Activated T-helper 17 cell treated with anti-CD3 and anti-CD28 coated beads, Interleukin-2, amount 50 U/mL, for 72 hours (primary cell): ENCODE measurements around the gene URAD. TPM values are rescaled to one million over a fixed set of nuclear protein-coding genes. Genes with fewer than 3 reads are reported as not detected.

ENCODE experiments used
- ATAC-seq: fragments of 150-1000 bp; cut with Tn5 transposase; replicated peaks from 2 replicates; pipeline ENCODE4 v1.10.0; 2021; ENCODE audit warnings: mild to moderate bottlenecking, moderate library complexity
- H3K27ac Mint-ChIP-seq: one replicate; pipeline ENCODE4 v1.8.0; 2022; ENCODE audit warnings: mixed read lengths
- H3K27me3 Mint-ChIP-seq: one replicate; pipeline ENCODE4 v1.8.0; 2022; ENCODE audit warnings: mixed read lengths
- H3K36me3 Mint-ChIP-seq: one replicate; pipeline ENCODE4 v1.8.0; 2022; ENCODE audit warnings: low read depth, mild to moderate bottlenecking, mixed read lengths
- H3K4me1 Mint-ChIP-seq: one replicate; pipeline ENCODE4 v1.8.0; 2022; ENCODE audit warnings: mixed read lengths
- H3K4me3 Mint-ChIP-seq: one replicate; pipeline ENCODE4 v1.8.0; 2022; ENCODE audit warnings: mild to moderate bottlenecking, mixed read lengths
- H3K9me3 Mint-ChIP-seq: one replicate; pipeline ENCODE4 v1.8.0; 2022; ENCODE audit warnings: mixed read lengths
- total RNA-seq, 2 donors: library from RNA; stranded (reverse); gene quantifications; one replicate each; pipeline ENCODE4 v1.2.3, GENCODE V29; 2022

The URAD gene
- total RNA-seq, 2 donors from 2014 or later, result not detected

DNA sequence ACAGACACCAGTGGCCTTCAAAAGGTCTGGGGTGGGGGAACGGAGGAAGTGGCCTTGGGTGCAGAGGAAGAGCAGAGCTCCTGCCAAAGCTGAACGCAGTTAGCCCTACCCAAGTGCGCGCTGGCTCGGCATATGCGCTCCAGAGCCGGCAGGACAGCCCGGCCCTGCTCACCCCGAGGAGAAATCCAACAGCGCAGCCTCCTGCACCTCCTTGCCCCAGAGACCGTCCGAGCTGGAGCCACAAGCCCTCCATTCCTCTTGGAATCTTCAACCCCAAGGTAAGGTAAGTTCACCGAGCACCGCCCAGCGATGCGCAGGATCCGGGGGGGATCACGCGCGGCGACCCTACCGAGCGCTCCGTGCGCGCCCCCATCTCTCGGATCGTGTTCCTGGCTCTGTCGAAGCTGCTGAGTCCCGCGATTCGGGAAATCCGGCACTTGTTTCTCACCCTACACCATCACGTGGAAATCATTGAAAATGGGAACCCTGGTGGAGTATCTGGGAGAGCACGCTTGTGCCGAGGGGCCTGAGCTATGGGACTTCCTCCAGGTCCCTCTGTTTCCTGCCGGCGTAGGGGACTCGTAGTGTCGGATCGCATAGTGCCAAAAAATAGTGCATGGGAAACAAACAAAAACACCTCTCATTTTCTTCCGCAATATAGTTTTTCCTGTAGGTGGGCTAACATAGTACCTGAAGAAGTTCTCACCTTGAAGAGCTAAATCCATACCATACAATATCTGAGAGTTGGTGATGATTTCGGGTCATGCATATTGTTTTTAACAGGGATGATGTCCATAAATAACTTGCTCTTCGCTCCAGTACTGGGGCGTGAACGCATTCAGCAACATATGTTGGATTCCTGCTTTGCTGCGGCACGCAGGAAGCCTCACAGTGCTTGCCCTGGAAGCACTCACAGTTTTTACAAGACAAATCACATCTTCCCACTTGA lies 59.4 kb downstream of the URAD start:
- ATAC-seq, result no peak
- no peak overlapping the region for H3K27ac Mint-ChIP-seq
- no peaks in the 10 kb centered on the region for H3K9me3 Mint-ChIP-seq
- H3K27me3 Mint-ChIP-seq, result peaks cover 73% of the 10 kb centered on the region
- H3K4me3 Mint-ChIP-seq, result no peak overlapping the region
- no peaks in the 10 kb centered on the region for H3K4me1 Mint-ChIP-seq
- H3K36me3 Mint-ChIP-seq, result no peaks in the 10 kb centered on the region

DNA sequence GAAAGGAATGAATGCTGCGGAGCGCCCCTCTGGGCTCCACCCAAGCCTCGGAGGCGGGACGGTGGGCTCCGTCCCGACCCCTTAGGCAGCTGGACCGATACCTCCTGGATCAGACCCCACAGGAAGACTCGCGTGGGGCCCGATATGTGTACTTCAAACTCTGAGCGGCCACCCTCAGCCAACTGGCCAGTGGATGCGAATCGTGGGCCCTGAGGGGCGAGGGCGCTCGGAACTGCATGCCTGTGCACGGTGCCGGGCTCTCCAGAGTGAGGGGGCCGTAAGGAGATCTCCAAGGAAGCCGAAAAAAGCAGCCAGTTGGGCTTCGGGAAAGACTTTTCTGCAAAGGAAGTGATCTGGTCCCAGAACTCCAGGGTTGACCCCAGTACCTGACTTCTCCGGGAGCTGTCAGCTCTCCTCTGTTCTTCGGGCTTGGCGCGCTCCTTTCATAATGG lies 60.1 kb downstream of the URAD start:
- Mint-ChIP-seq H3K4me3 (no peak overlapping the region), H3K27me3 (peaks cover 74% of the 10 kb centered on the region), H3K36me3 (no peaks in the 10 kb centered on the region), H3K27ac (no peak overlapping the region), H3K4me1 (no peaks in the 10 kb centered on the region), H3K9me3 (no peaks in the 10 kb centered on the region)
- no peak for ATAC-seq

Other genes with a start within 250 kb of the URAD start
- not detected for gene GSX1, start 196.2 kb downstream of the URAD start, total RNA-seq
- gene PDX1, start 68.7 kb downstream of the URAD start, total RNA-seq, result not detected
- not detected for gene CDX2, start 19.4 kb downstream of the URAD start, total RNA-seq
- not detected for gene FLT3, start 111.9 kb upstream of the URAD start, total RNA-seq
- 10 to 100 TPM; 28.5 to 35.6 TPM for gene PAN3, start 149.9 kb upstream of the URAD start, total RNA-seq